ENCODE results near the gene C13orf42.
"Not testable (repeated sequence)": the region's sequence is repeated elsewhere in the genome, so short reads cannot be mapped to it uniquely, and the experiment has no call there.

Gene C13orf42

GRCh38 chr13:51118809-51119431 lies 7.8 kb upstream of the C13orf42 start:
- no peak for DNase-seq

GRCh38 chr13:51113969-51114368 lies 2.9 kb upstream of the C13orf42 start:
- DNase-seq = no peak

- DNase-seq = no peak
These were observed 2.3 kb upstream of the C13orf42 start for GRCh38 chr13:51113186-51113881.

GRCh38 chr13:51112771-51113170 lies 1.7 kb upstream of the C13orf42 start:
- no peak for DNase-seq

- no peak for DNase-seq
These were observed 923 bp upstream of the C13orf42 start for GRCh38 chr13:51111997-51112396.

GRCh38 chr13:51107996-51108395 lies 3.1 kb downstream of the C13orf42 start:
- DNase-seq = no peak

GRCh38 chr13:51105046-51105445 lies 6.0 kb downstream of the C13orf42 start:
- DNase-seq = no peak

GRCh38 chr13:51101636-51102235 lies 9.3 kb downstream of the C13orf42 start:
- no peak for DNase-seq

- DNase-seq = no peak
These were observed 13.6 kb downstream of the C13orf42 start for GRCh38 chr13:51097353-51098043.

- no peak for DNase-seq
These were observed 14.9 kb downstream of the C13orf42 start for GRCh38 chr13:51096131-51096530.

- no peak for DNase-seq
These were observed 17.5 kb downstream of the C13orf42 start for GRCh38 chr13:51093574-51093973.

- DNase-seq = no peak
These were observed 19.2 kb downstream of the C13orf42 start for GRCh38 chr13:51091839-51092238.

- DNase-seq = no peak
These were observed 27.4 kb downstream of the C13orf42 start for GRCh38 chr13:51083706-51084105.

GRCh38 chr13:51080478-51081065 lies 30.5 kb downstream of the C13orf42 start:
- DNase-seq = not testable (repeated sequence)

- DNase-seq = no peak
These were observed 39.6 kb downstream of the C13orf42 start for GRCh38 chr13:51071493-51071892.

GRCh38 chr13:51070005-51070649 lies 40.9 kb downstream of the C13orf42 start:
- peak; percentile 80 for DNase-seq

GRCh38 chr13:51068501-51068900 lies 42.6 kb downstream of the C13orf42 start:
- no peak for DNase-seq

GRCh38 chr13:51067706-51068105 lies 43.4 kb downstream of the C13orf42 start:
- no peak for DNase-seq

- no peak for DNase-seq
These were observed 43.8 kb downstream of the C13orf42 start for GRCh38 chr13:51067210-51067701.

GRCh38 chr13:51066091-51066831 lies 44.8 kb downstream of the C13orf42 start:
- no peak for DNase-seq

- no peak for DNase-seq
These were observed 45.5 kb downstream of the C13orf42 start for GRCh38 chr13:51065372-51066090.
